HEK293 (cell line): ENCODE measurements around the gene RPTN.

Experiments
- OVOL3 ChIP-seq: fragments of 450-650 bp; formaldehyde crosslinking; IDR thresholded peaks from 2 replicates; pipeline ENCODE4 v1.5.1; 2016; ENCODE audit warnings: missing biosample characterization, missing genetic modification characterization
- REPIN1 ChIP-seq: fragments of 450-650 bp; formaldehyde crosslinking; IDR thresholded peaks from 2 replicates; pipeline ENCODE4 v1.5.1; 2017; ENCODE audit warnings: missing biosample characterization, missing genetic modification characterization, low read depth
- ZBTB20 ChIP-seq: fragments of 450-650 bp; formaldehyde crosslinking; IDR thresholded peaks from 2 replicates; pipeline ENCODE4 v1.5.1; 2016; ENCODE audit warnings: missing biosample characterization, missing genetic modification characterization
- ZBTB21 ChIP-seq: fragments of 450-650 bp; formaldehyde crosslinking; IDR thresholded peaks from 2 replicates; pipeline ENCODE4 v1.5.1; 2017; ENCODE audit warnings: missing biosample characterization, missing genetic modification characterization
- ZFP69B ChIP-seq: fragments of 450-650 bp; formaldehyde crosslinking; IDR thresholded peaks from 2 replicates; pipeline ENCODE4 v1.5.1; 2016; ENCODE audit warnings: missing biosample characterization, missing genetic modification characterization
- ZNF121 ChIP-seq: fragments of 450-650 bp; formaldehyde crosslinking; IDR thresholded peaks from 2 replicates; pipeline ENCODE4 v1.5.1; 2016; ENCODE audit warnings: missing biosample characterization, missing genetic modification characterization
- ZNF169 ChIP-seq: fragments of 450-650 bp; formaldehyde crosslinking; IDR thresholded peaks from 2 replicates; pipeline ENCODE4 v1.5.1; 2016; ENCODE audit warnings: missing biosample characterization, missing genetic modification characterization
- ZNF223 ChIP-seq: fragments of 450-650 bp; formaldehyde crosslinking; IDR thresholded peaks from 2 replicates; pipeline ENCODE4 v1.5.1; 2016; ENCODE audit warnings: missing biosample characterization, missing genetic modification characterization
- ZNF24 ChIP-seq: fragments of 450-650 bp; formaldehyde crosslinking; IDR thresholded peaks from 2 replicates; pipeline ENCODE4 v1.5.1; 2016; ENCODE audit warnings: missing biosample characterization, missing genetic modification characterization
- ZNF555 ChIP-seq: fragments of 450-650 bp; formaldehyde crosslinking; conservative IDR thresholded peaks from 2 replicates; pipeline ENCODE4 v1.5.1; 2017; ENCODE audit warnings: missing biosample characterization, mild to moderate bottlenecking, missing genetic modification characterization, inconsistent platforms
- ZNF571 ChIP-seq: fragments of 450-650 bp; formaldehyde crosslinking; IDR thresholded peaks from 2 replicates; pipeline ENCODE4 v1.5.0; 2017; ENCODE audit warnings: missing biosample characterization, missing genetic modification characterization
- ZNF596 ChIP-seq: fragments of 450-650 bp; IDR thresholded peaks from 2 replicates; pipeline ENCODE4 v1.5.0; 2018; ENCODE audit warnings: missing biosample characterization, mild to moderate bottlenecking, missing genetic modification characterization, moderate library complexity
- ZNF600 ChIP-seq: fragments of 450-650 bp; formaldehyde crosslinking; IDR thresholded peaks from 2 replicates; pipeline ENCODE4 v1.5.1; 2016; ENCODE audit warnings: missing biosample characterization, missing genetic modification characterization
- ZNF776 ChIP-seq: fragments of 450-650 bp; formaldehyde crosslinking; IDR thresholded peaks from 2 replicates; pipeline ENCODE4 v1.5.0; 2017; ENCODE audit warnings: missing biosample characterization, missing genetic modification characterization, borderline replicate concordance
- ZNF777 ChIP-seq: fragments of 450-650 bp; formaldehyde crosslinking; IDR thresholded peaks from 2 replicates; pipeline ENCODE4 v1.5.1; 2017; ENCODE audit warnings: missing biosample characterization, missing genetic modification characterization, borderline replicate concordance
- TF ChIP-seq, protein P1 (sequence below): fragments of 450-650 bp; formaldehyde crosslinking; IDR thresholded peaks from 2 replicates; pipeline ENCODE4 v1.5.1; 2016; ENCODE audit warnings: missing biosample characterization, missing genetic modification characterization
- TF ChIP-seq, protein P2 (sequence below): fragments of 450-650 bp; formaldehyde crosslinking; optimal IDR thresholded peaks from 2 replicates; pipeline ENCODE3; 2016; ENCODE audit warnings: missing biosample characterization, mild to moderate bottlenecking, missing genetic modification characterization
- TF ChIP-seq, protein P3 (sequence below): fragments of 450-650 bp; formaldehyde crosslinking; IDR thresholded peaks from 2 replicates; pipeline ENCODE4 v1.5.1; 2017; ENCODE audit warnings: missing biosample characterization, missing genetic modification characterization
- TF ChIP-seq, protein P4 (sequence below): fragments of 450-650 bp; formaldehyde crosslinking; IDR thresholded peaks from 2 replicates; pipeline ENCODE4 v1.5.1; 2016; ENCODE audit warnings: missing biosample characterization, missing genetic modification characterization
- TF ChIP-seq, protein P5 (sequence below): fragments of 450-650 bp; formaldehyde crosslinking; conservative IDR thresholded peaks from 2 replicates; pipeline ENCODE4 v1.5.1; 2016; ENCODE audit warnings: low read depth, missing biosample characterization, missing genetic modification characterization
- TF ChIP-seq, protein P6 (sequence below): fragments of 450-650 bp; formaldehyde crosslinking; IDR thresholded peaks from 2 replicates; pipeline ENCODE4 v1.5.1; 2016; ENCODE audit warnings: missing biosample characterization, missing genetic modification characterization
- TF ChIP-seq, protein P7 (sequence below): fragments of 450-650 bp; formaldehyde crosslinking; IDR thresholded peaks from 2 replicates; pipeline ENCODE4 v1.5.1; 2016; ENCODE audit warnings: missing biosample characterization, missing genetic modification characterization, borderline replicate concordance

The RPTN gene

DNA sequence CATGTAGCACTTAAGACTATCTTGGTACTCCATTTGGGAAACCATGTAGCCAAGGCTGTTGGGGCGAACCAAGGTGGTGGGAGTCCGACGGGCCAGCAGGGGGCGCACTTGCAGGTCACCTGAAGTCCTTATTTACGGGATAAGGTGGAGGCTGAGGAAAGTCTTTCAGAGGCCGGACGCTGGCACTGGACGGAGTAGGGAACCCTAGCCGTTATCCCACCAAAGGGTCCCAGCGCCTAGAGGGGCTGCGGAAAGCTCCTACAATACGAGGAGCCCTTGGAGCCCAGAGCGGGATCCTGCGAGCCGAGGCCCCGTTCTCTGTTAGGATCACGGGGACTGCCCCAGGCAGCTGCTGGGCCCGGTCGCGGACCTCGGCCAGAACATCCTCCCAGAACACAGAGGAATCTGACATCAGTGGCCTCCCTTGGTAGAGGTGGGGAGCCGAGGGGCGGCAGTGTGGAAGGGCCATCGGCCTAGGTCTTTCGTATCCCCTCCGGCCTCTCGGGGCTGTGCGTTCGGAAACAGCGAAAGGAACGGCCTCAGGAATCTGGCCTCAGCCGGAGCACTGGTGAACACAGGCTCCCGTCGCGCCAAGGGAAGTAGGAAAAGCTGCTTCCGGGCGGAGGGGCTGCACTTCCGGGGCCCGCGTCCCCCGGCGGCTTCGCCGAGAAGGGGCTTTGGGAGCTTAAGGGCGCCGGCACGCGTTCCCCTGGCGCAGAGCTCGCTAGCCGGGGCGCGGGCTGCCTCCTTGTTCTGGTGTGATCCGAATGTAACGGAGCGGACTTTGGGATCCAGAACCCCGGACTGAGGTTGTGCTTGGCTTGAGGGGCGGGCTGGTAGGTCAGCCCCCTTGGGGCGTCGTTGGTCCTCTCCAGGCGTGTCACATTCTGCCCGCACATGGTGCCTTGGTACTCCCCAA, 29.9 kb upstream of the RPTN start (continued):
- TF ChIP-seq, protein P1, sequence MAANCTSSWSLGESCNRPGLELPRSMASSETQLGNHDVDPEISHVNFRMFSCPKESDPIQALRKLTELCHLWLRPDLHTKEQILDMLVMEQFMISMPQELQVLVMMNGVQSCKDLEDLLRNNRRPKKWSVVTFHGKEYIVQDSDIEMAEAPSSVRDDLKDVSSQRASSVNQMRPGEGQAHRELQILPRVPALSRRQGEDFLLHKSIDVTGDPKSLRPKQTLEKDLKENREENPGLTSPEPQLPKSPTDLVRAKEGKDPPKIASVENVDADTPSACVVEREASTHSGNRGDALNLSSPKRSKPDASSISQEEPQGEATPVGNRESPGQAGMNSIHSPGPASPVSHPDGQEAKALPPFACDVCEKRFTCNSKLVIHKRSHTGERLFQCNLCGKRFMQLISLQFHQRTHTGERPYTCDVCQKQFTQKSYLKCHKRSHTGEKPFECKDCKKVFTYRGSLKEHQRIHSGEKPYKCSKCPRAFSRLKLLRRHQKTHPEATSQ = no peak
- TF ChIP-seq OVOL3 (tag by site-specific recombination) (no peak), ZFP69B (tag by site-specific recombination) (no peak), ZNF555 (no peak), ZNF596 (tag by site-specific recombination) (no peak), ZBTB21 (tag by site-specific recombination) (no peak), ZNF776 (no peak), REPIN1 (tag by site-specific recombination) (no peak), ZNF777 (tag by site-specific recombination) (no peak), ZNF24 (tag by site-specific recombination) (no peak), ZBTB20 (tag by site-specific recombination) (peak; percentile 87), ZNF223 (tag by site-specific recombination) (no peak), ZNF169 (no peak), ZNF571 (tag by site-specific recombination) (no peak), ZNF121 (tag by site-specific recombination) (no peak), ZNF600 (tag by site-specific recombination) (no peak)
- TF ChIP-seq, protein P2, sequence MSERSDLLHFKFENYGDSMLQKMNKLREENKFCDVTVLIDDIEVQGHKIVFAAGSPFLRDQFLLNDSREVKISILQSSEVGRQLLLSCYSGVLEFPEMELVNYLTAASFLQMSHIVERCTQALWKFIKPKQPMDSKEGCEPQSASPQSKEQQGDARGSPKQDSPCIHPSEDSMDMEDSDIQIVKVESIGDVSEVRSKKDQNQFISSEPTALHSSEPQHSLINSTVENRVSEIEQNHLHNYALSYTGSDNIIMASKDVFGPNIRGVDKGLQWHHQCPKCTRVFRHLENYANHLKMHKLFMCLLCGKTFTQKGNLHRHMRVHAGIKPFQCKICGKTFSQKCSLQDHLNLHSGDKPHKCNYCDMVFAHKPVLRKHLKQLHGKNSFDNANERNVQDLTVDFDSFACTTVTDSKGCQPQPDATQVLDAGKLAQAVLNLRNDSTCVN (tag by site-specific recombination) = peak; percentile 17
- TF ChIP-seq, protein P3, sequence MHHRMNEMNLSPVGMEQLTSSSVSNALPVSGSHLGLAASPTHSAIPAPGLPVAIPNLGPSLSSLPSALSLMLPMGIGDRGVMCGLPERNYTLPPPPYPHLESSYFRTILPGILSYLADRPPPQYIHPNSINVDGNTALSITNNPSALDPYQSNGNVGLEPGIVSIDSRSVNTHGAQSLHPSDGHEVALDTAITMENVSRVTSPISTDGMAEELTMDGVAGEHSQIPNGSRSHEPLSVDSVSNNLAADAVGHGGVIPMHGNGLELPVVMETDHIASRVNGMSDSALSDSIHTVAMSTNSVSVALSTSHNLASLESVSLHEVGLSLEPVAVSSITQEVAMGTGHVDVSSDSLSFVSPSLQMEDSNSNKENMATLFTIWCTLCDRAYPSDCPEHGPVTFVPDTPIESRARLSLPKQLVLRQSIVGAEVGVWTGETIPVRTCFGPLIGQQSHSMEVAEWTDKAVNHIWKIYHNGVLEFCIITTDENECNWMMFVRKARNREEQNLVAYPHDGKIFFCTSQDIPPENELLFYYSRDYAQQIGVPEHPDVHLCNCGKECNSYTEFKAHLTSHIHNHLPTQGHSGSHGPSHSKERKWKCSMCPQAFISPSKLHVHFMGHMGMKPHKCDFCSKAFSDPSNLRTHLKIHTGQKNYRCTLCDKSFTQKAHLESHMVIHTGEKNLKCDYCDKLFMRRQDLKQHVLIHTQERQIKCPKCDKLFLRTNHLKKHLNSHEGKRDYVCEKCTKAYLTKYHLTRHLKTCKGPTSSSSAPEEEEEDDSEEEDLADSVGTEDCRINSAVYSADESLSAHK (tag by site-specific recombination) = no peak
- TF ChIP-seq, protein P4, sequence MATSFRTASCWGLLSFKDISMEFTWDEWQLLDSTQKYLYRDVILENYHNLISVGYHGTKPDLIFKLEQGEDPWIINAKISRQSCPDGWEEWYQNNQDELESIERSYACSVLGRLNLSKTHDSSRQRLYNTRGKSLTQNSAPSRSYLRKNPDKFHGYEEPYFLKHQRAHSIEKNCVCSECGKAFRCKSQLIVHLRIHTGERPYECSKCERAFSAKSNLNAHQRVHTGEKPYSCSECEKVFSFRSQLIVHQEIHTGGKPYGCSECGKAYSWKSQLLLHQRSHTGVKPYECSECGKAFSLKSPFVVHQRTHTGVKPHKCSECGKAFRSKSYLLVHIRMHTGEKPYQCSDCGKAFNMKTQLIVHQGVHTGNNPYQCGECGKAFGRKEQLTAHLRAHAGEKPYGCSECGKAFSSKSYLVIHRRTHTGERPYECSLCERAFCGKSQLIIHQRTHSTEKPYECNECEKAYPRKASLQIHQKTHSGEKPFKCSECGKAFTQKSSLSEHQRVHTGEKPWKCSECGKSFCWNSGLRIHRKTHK = no peak
- TF ChIP-seq, protein P5, sequence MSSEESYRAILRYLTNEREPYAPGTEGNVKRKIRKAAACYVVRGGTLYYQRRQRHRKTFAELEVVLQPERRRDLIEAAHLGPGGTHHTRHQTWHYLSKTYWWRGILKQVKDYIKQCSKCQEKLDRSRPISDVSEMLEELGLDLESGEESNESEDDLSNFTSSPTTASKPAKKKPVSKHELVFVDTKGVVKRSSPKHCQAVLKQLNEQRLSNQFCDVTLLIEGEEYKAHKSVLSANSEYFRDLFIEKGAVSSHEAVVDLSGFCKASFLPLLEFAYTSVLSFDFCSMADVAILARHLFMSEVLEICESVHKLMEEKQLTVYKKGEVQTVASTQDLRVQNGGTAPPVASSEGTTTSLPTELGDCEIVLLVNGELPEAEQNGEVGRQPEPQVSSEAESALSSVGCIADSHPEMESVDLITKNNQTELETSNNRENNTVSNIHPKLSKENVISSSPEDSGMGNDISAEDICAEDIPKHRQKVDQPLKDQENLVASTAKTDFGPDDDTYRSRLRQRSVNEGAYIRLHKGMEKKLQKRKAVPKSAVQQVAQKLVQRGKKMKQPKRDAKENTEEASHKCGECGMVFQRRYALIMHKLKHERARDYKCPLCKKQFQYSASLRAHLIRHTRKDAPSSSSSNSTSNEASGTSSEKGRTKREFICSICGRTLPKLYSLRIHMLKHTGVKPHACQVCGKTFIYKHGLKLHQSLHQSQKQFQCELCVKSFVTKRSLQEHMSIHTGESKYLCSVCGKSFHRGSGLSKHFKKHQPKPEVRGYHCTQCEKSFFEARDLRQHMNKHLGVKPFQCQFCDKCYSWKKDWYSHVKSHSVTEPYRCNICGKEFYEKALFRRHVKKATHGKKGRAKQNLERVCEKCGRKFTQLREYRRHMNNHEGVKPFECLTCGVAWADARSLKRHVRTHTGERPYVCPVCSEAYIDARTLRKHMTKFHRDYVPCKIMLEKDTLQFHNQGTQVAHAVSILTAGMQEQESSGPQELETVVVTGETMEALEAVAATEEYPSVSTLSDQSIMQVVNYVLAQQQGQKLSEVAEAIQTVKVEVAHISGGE = peak; percentile 87
- TF ChIP-seq, protein P6, sequence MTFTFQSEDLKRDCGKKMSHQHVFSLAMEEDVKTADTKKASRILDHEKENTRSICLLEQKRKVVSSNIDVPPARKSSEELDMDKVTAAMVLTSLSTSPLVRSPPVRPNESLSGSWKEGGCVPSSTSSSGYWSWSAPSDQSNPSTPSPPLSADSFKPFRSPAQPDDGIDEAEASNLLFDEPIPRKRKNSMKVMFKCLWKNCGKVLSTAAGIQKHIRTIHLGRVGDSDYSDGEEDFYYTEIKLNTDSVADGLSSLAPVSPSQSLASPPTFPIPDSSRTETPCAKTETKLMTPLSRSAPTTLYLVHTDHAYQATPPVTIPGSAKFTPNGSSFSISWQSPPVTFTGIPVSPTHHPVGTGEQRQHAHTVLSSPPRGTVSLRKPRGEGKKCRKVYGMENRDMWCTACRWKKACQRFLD (tag by site-specific recombination) = no peak
- TF ChIP-seq, protein P7, sequence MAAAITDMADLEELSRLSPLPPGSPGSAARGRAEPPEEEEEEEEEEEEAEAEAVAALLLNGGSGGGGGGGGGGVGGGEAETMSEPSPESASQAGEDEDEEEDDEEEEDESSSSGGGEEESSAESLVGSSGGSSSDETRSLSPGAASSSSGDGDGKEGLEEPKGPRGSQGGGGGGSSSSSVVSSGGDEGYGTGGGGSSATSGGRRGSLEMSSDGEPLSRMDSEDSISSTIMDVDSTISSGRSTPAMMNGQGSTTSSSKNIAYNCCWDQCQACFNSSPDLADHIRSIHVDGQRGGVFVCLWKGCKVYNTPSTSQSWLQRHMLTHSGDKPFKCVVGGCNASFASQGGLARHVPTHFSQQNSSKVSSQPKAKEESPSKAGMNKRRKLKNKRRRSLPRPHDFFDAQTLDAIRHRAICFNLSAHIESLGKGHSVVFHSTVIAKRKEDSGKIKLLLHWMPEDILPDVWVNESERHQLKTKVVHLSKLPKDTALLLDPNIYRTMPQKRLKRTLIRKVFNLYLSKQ (tag by site-specific recombination) = no peak
